ENCODE results near the gene TLL1.

Gene TLL1

DNA sequence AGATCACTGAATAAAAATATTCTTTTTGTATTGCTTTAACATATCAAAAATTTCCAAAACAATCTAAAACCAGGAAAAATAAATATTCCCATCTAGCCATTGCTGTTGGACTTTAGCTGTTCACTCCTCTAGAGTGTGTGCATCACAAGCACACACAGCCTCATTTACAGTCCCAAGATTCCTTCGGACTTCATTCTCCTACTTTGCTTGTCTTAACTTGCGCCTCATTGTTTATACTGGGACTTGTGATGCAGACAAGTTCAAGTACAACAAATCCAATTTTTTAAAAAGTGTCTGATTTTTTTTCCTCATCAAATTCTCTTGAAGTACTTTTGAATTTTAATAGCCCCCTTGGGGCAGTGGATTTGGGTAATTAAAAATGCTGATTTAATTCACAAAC lies 55.6 kb downstream of the TLL1 start:
- CTCF ChIA-PET, result no interaction called here

DNA sequence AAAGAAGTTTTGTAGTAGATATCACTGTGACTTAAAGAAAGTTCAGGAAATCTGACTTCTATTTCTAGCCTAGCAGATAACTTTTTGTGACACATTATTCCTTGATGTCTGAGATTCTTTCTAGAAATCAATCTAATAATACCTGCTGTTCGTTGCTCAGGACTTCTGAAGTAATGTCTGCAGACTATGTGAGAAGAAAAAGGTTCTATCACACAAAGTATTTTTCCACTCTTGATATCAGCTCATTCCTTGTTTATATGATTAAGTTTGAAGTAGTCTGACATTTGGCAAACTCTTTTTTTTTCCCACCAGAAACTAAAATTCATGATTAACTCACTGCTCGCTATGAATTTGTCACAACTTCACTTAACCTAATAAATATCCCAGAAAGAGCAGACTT lies 56.6 kb downstream of the TLL1 start:
- TF ChIP-seq, protein P1, sequence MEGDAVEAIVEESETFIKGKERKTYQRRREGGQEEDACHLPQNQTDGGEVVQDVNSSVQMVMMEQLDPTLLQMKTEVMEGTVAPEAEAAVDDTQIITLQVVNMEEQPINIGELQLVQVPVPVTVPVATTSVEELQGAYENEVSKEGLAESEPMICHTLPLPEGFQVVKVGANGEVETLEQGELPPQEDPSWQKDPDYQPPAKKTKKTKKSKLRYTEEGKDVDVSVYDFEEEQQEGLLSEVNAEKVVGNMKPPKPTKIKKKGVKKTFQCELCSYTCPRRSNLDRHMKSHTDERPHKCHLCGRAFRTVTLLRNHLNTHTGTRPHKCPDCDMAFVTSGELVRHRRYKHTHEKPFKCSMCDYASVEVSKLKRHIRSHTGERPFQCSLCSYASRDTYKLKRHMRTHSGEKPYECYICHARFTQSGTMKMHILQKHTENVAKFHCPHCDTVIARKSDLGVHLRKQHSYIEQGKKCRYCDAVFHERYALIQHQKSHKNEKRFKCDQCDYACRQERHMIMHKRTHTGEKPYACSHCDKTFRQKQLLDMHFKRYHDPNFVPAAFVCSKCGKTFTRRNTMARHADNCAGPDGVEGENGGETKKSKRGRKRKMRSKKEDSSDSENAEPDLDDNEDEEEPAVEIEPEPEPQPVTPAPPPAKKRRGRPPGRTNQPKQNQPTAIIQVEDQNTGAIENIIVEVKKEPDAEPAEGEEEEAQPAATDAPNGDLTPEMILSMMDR (IDR thresholded peaks at IDR 0.05; ENCODE audit: control extremely low read depth, extremely low read depth, low read depth, missing control alignments), result no peak
- ChIA-PET POLR2A (no interaction called here), CTCF (no interaction called here)
- DNase-seq (ENCODE audit: extremely low spot score), result no peak

More for the DNA sequence above, 55.6 kb downstream of the TLL1 start:
- POLR2A ChIA-PET, result no interaction called here
- TF ChIP-seq, protein P1 (IDR thresholded peaks at IDR 0.05; ENCODE audit: control extremely low read depth, extremely low read depth, low read depth, missing control alignments), result no peak
- no peak for DNase-seq (ENCODE audit: extremely low spot score)

DNA sequence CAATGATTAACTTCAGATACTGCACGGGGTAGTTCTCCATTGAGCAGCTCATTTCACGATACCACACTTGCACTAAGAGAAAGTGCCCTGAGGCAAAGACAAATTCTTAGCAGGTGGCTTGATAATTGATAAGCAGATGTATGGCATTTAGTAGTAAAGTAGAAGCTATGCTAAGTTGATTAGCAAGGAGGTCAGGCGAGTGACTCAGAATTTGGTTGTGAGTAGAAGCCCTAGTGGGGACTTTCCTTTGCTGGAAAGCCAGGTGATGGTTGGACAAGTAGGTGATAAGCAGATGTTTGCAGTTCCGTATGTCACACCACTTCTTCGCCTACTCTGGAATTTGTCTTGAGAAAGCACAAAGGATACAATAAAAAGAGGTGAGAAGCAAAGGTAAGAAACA lies 58.7 kb downstream of the TLL1 start:
- TF ChIP-seq, protein P1 (IDR thresholded peaks at IDR 0.05; ENCODE audit: control extremely low read depth, extremely low read depth, low read depth, missing control alignments), result no peak
- ChIA-PET POLR2A (no interaction called here), CTCF (interaction anchor here (0.7 to 2.8 kb wide), 2 partner anchors 11 to 18 kb away, joined by 3 to 11 read pairs; no protein-coding TSS in a partner anchor)
- no peak for DNase-seq (ENCODE audit: extremely low spot score)

DNA sequence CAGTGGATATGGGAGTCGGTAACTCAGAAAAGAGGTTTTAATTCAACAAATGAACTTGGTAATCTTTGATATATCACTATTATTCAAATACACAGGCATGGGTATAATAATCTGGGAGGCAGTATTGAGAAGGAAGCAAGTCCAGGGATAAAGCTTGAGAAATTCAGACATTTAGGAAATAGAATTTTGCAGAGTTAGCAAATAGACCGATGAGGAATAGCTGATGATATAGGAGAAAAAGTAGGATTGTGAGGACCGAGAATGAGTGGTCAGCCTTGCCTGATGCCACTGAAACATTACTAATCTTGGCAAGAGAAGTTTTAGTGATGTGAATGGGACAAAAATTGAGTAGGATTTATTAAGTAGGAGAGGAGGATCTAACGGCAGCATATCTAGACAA lies 71.9 kb downstream of the TLL1 start:
- ChIA-PET CTCF (no interaction called here), POLR2A (no interaction called here)
- TF ChIP-seq, protein P1 (IDR thresholded peaks at IDR 0.05; ENCODE audit: control extremely low read depth, extremely low read depth, low read depth, missing control alignments), result no peak
- DNase-seq (ENCODE audit: extremely low spot score), result no peak

DNA sequence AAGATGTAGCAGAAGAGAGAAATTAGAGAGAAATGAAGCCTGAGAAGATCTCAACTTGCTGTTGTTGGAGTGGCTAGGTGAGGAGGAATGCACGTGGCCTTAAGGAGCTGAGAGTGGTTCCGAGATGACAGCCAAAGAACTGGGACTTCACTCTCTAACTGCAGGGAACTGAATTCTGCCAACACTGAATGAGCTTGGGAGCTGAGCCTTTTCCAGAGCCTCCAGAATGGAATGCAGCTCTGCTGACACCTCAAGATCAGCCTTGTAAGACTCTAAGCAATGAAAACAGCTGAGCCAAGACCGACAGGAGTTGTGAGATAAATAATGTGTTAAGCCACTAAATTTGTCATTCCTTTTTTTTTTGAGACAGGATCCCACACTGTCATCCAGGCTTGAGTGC lies 73.0 kb downstream of the TLL1 start:
- ChIA-PET POLR2A (no interaction called here), CTCF (interaction anchor here (1.4 kb wide), 1 partner anchor 10 kb away, joined by 3 read pairs; no protein-coding TSS in a partner anchor)
- DNase-seq (ENCODE audit: extremely low spot score), result no peak

DNA sequence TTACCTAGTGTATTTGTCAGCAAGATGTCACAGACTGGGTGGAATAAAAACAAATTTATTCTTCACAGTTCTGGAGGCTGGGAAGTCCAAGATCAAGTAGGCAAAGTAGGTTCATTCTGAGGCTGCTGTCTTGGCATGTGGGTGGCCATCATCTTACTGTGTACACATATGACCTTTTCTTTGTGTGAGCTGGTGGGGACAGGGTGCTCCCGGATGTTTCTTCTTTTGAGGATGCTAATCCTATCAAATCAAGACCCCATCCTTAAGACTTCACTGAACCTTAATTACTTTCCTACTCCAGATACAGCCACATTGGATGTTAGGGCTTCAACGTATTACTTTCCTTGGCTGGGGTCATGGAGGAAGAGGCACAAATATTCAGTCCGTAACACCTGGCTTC lies 74.0 kb downstream of the TLL1 start:
- ChIA-PET POLR2A (no interaction called here), CTCF (interaction anchor here (1.4 kb wide), 2 partner anchors 11 to 17 kb away, joined by 3 read pairs; no protein-coding TSS in a partner anchor)
- no peak for DNase-seq (ENCODE audit: extremely low spot score)
- TF ChIP-seq, protein P1 (IDR thresholded peaks at IDR 0.05; ENCODE audit: control extremely low read depth, extremely low read depth, low read depth, missing control alignments), result no peak

More for the DNA sequence above, 73.0 kb downstream of the TLL1 start:
- TF ChIP-seq, protein P1 (IDR thresholded peaks at IDR 0.05; ENCODE audit: control extremely low read depth, extremely low read depth, low read depth, missing control alignments), result no peak

DNA sequence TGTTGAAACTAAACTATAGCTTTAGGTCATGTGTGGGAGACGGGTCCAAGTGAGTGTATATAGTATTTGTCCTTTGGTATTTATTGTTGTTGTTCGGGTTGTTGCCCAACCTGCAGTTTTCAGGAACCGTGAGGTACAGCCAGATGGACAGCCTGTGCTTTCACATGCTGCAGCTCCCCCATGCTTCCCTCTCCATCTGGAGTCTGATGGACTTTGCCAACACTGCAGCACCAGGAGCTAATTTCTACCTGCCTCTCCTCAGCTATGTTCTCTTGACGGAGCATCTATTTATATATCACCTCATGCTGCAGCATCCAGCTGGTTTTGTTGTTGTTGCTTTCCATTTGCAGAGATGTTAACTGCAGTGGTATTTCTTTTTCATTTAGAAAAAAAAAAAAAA lies 80.1 kb downstream of the TLL1 start:
- POLR2A ChIA-PET, result no interaction called here
- TF ChIP-seq, protein P1 (IDR thresholded peaks at IDR 0.05; ENCODE audit: control extremely low read depth, extremely low read depth, low read depth, missing control alignments), result no peak
- CTCF ChIA-PET, result no interaction called here
- no peak for DNase-seq (ENCODE audit: extremely low spot score)
